T follicular helper cell (primary cell): ENCODE data around the gene COL4A2.

Source experiments
- DNase-seq: peaks from one replicate; pipeline ENCODE4 v3.0.0-alpha.2; 2020; ENCODE audit warnings: low read depth

The COL4A2 gene

GRCh38 chr13:110402299-110403069 is 95.4 kb downstream of the COL4A2 start:
- no peak for DNase-seq

- no peak for DNase-seq
Measured at GRCh38 chr13:110403315-110403714, 96.2 kb downstream of the COL4A2 start.

DNA sequence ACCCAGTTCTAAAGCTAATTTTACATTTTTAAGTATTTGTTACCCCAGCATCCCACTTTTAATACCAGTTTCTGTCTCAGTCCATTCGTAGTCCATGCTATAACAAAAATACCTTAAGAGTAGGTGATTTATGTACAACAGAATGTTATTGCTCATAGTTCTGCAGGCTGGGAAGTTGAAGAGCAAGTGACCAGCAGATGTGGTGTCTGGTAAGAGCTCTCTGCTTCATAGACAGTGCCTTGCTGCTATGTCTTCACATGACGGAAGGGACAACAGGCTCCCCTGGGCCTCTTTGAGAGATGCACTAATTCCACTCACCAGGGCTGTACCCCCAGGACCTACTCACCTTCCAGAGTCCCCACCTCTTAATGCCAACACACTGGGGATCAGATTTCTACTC is 96.6 kb downstream of the COL4A2 start:
- DNase-seq = no peak

DNA sequence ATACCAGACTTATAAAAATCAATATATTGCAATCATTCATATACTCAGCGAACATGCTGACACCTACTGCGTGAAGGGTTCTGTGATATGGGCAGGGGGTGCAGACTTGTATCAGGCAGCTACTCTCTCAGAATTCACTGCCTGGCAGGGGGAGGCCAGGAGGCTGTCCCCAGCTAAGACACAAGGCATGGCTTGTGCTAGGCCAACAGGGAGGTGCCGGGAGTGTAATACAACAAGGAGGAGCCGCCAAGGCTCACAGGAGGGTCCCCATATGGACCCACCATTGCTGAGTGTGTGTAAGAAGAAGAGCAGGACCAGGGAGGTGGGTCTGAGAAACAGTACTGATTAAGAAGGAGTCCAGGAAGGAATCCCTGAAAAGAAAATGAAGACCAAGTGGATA is 97.2 kb downstream of the COL4A2 start:
- no peak for DNase-seq

DNA sequence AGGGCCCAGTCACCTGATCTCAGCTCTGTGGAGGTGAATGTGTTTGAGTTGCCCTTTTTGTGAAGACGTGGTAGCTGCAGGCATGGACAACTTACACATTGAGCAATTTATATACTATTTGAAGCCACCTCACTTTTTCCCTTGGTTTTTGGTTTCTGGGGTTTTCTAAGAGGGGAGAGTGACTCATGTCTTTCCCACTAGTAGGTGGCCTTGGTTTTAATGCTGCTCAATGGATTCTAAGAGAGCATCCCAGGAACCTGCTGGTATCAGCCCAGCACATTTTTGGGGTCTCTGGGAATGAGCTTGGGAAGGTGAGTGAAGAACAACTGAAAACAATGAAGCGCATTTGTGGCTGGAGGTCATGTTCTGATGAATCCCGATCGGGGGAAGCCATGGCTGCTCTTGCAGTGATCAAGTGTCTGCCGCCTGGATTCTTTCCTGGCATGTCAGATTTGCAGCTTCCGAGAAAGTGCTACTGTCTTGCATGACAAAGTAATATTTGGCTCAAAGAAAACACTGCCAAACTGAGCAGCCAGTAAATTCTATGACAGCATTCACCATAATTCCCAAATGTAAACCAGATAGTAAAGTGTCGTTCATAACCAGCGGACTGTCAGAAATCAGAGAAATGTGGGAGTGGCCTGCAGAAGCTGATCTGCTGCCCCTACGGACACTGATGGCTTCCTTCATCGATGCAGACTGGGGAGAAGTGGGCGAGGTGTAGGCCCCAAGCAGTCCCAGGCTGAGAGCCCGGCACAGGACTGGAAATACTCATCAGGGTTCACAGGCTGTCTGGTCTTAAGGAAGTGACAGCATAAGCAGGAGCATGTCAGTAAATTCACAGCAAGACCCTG is 98.7 kb downstream of the COL4A2 start:
- DNase-seq = no peak

DNA sequence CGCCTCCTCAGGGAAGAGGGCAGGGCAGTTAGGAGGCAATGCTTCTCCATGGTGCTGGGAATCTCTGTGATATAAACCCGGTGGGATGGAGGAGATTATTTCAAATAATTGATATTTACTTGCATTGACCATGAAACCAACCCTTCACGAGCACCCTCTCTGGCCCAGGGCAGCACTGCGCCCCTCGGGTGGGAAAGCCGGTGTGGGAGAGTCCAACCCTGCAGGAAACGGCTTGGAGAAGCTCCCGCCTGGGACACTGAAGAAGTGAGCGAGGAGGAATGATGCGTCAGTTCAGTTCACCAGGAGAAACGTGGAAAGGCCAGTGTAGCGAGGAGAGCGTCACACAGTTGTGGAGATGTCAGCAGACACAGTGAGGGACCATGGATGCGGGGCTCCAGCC is 99.9 kb downstream of the COL4A2 start:
- DNase-seq = no peak

GRCh38 chr13:110407531-110407930 is 100.4 kb downstream of the COL4A2 start:
- no peak for DNase-seq

- no peak for DNase-seq
Measured at GRCh38 chr13:110408286-110408685, 101.2 kb downstream of the COL4A2 start.

GRCh38 chr13:110409581-110409992 is 102.5 kb downstream of the COL4A2 start:
- no peak for DNase-seq

- DNase-seq = no peak
Measured at GRCh38 chr13:110410000-110410399, 102.9 kb downstream of the COL4A2 start.

GRCh38 chr13:110410936-110411687 is 104.0 kb downstream of the COL4A2 start:
- DNase-seq = no peak

DNA sequence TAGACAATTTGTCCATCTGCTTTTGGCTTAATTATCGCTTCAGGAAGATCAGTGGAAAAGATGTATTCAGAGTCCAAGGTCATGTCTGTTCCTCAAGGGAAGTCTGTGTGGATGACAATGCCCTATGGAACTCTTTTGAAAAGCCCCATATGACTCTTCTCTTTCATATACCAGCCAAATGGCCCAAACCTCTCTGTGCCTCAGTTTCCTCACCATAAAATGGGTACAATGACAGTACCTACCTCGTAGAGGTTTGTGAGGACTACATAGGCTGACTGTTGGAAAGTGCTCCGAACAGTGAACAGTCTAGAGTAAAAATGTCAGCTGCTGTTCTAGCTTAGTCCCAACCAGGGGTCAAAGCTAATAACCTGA is 104.6 kb downstream of the COL4A2 start:
- no peak for DNase-seq

- peak; percentile 31 for DNase-seq
Measured at GRCh38 chr13:110412132-110412914, 105.2 kb downstream of the COL4A2 start.

DNA sequence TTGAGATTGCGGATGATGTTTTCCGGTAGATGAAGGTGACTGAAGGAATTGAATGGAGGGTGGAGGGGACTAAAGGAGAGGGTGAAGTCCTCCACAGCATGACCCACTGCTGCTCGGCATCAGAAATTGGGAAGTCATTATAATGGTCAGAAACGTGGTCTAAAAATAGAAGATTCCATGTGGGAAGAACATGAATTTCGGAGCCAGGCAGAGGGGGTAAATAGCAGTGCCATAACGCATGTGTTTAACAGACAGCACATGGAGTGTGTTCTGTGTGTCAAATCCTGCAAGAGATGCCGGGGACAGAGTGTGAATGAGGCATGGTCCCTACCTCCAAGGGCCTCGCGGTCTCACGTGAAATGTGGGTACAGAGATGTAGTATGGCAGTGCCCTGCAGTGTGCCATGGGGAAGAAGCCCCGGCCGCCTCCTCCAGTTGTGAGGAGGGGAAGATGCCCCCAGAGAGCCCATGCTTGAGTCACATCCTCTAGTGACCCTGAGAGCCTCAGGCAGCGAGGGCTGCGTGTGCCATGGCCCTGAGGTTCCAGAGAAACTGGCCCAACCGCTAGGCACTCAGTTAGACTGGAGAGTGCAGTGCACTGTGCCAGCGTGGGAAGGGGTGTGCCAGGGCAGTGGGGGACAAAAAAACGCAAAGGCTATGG is 106.1 kb downstream of the COL4A2 start:
- no peak for DNase-seq

DNA sequence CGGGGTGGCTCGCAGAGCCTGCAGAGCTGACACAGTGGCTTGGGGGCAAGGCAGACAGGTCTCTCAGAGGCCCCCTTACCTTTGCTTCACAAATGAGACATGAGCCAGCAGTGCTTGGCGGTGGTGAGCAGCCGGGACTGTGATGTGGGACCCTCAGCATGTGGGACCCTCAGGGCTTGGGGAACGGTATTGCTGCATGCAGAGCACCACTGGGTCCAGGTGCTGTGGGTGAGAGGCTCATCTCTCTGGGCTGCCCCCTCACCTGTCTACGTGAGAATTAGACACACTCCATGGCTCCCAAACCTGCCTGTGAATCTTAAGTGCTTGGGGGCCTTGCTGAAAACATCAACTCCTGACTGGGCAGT is 106.6 kb downstream of the COL4A2 start:
- DNase-seq = no peak

DNA sequence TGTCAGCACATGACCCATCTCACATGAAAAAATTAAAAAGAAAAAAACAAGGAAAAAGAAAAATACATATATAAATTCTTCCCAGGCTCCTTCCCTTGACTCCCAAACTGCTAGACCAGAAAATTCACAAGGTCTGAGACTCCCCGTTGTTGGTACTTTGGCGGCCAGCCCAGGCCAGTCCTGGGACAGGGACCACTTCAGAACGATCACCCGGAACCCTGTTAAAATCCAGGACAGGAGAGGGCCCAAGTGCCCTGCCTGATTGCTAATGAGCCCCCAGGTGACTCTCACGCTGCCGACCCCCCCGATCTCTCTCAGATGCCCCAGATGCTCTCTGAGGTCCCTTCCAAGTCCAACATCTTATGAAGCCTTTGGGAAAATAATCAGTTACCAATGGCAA is 107.2 kb downstream of the COL4A2 start:
- DNase-seq = no peak

DNA sequence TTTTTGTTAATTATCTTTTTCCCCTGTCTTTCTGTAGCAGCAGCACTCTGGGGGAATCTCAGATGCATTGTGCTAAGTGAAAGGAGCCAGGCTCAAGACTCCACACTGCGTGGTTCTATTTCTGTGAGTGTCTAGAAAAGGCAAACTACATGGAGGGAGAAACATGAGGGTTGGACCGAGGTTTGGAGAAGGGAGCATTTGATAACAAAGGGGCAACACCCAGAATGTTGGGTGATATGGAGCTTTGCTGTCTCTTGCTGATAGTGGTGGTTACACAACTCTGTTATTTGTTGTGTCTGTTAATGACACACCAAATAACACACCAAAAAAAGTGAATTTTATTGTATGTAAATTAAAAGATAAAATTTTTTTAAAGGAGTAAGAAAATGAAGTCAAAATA is 107.8 kb downstream of the COL4A2 start:
- no peak for DNase-seq

DNA sequence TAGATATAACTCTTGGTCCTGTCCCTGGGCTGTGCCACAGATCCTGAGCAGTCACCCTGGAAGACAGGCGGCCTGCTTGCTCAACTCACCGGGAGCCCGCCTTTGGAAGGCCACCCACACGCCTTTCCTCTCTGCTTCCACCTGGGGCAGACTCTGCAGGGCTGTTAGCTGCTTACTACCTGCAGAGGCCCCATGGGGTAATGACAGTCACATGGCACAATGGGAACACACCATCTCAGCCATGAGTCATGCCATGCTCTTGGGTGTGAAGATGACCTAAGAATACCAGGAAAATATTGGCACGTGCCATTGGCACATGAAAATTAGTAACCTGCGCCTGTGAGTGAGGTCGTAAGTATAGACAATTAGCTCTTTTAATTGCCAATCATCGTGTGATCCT is 108.6 kb downstream of the COL4A2 start:
- no peak for DNase-seq

DNA sequence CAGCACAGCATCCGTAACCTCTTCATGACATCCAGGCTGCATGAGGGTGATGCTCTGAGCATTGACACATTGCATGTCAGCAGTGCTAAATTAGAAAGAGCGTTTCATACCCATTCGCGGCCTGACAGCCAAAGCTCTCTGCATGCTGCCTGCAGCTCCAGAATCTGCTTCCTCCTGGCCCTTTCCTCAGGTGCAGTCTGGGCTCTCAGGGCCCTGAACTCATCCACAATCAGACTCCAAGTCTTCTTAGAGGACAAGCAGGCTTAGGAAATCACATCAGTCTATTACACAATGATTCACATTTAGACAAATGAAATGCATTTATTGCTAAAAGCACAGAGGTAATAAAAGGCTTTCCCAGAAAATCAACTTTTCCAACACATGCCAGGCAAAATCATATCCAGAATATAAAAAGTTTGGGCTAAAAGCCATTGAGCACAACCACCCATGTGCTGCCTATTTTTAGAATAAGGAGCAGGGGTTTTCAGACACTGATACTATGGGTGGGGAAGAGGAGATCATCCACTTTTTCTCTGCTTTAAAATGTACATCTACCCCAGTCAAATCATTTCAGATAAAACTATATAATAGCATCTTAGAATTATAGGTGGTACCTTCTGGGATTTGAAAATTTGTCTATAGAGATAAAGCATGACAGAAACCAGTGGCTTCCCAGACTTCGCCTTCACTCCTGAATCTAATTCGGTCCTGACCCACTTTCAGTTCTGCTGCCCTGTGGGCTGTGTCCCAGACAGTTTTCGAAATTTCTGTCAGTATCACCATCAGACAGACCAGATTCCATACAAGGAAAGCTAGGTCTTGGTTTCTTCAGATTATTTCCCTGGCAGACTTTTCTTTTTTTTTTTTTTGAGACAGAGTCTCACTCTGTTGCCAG is 109.3 kb downstream of the COL4A2 start:
- DNase-seq = no peak

DNA sequence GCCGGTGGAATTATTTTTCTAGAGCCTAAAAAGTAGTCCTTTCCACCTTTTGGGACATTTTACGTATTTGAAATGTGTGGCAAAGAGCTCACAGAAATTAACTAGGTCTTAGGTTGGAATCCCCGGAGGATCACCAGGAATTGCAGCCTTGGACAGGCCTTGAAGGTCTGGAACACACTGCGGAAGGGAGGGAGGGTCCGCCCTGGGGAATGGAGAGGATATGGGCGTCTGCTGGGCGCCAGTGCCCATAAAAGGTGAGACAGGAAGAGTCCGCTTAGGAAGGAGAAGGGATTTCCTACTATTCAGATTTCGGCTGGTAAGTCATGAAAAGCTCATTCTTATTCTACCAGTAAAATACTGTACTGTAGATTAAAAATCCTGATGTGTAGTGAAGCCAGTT is 111.9 kb downstream of the COL4A2 start:
- no peak for DNase-seq
